Measurements from ENCODE around the gene CHID1.

The CHID1 gene

DNA sequence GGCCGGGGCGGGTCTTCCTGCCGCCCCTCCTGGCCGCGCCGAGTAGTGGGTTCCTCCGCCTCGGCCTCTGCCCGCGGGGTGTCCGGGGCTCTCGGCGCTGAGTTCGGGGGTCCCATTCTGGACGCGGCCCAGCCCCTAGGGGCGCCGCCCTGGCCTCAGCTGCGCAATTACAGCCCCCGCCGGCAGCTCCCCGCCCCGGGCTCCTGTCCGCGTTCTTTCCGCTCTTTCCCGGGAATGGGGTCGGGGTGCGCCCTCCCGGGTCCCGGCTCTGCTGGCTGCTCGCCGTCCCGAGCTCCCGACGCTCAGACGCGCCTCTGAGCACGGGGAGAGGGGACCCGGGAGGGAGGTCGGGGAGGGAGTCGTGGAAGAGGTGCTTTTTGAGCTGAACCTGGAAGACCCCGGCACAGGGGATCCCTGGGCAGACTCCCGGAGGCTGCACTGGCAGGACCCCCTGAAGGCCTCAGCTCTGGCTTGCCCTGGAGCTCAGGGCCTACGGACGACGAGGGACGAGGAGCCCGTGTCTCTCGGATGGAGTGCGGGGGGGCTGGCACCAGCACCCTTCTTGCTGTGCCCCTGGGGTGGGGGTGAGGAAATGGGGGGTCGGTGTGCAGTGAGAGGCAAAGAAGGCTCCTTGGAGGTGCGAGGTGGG lies 67.4 kb downstream of the CHID1 start:
- H3K4me3 ChIP-seq (ENCODE audit: low read depth, low read length): peak overlapping the region; percentile 96
- no peak for DNase-seq (ENCODE audit: low read depth)
- no peak for TF ChIP-seq CTCF (IDR thresholded peaks at IDR 0.05; ENCODE audit: control insufficient read depth, extremely low read depth, insufficient read depth)

DNA sequence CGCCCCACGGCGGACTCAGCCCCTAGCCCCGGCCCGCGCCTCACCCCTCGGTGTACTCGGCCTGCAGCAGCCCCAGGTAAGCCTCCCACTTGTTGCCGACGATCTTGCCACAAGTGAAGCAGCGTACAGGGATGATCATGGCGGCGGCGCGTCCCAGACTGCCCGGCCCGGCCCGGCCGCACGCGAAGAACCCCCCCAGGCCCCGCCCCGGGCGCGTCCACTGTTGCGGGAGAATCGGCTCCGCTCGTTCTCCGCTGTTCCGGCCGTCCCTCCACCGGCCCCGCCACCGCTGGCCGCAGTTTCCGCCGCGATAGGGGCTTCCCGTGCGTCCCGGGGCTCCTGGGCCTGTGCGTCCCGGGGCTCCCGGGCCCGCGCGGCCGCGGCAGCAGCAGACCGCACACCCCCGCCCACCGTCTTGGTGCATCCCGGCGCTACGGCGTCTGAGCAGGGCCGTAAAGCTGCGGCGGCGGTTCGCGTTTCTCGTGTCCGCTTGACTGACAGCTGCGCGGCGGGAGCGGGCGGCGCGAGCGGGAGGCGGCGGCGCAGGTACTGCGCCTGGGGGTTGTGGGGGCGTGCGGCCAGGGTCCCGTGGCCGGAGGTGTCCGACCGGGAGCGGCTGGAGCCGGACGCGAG lies 68.1 kb downstream of the CHID1 start, which contains the start of the genes POLR2L and TSPAN4:
POLR2L (minus strand) TSS at position 160 of the 633 bp plus-strand sequence; CDS start at position 139, 21 bp downstream.
TSPAN4 (plus strand) TSS at position 483 of the 633 bp plus-strand sequence. CDS start 7,453 bp downstream, outside the sequence.
- no peak for DNase-seq (ENCODE audit: low read depth)
- peak within 1 kb of the TSS; percentile 96 for H3K4me3 ChIP-seq (ENCODE audit: low read depth, low read length)
- TF ChIP-seq CTCF (IDR thresholded peaks at IDR 0.05; ENCODE audit: control insufficient read depth, extremely low read depth, insufficient read depth): 0 out of 2 replicates have a peak, but pooled peaks have one; percentile 1

DNA sequence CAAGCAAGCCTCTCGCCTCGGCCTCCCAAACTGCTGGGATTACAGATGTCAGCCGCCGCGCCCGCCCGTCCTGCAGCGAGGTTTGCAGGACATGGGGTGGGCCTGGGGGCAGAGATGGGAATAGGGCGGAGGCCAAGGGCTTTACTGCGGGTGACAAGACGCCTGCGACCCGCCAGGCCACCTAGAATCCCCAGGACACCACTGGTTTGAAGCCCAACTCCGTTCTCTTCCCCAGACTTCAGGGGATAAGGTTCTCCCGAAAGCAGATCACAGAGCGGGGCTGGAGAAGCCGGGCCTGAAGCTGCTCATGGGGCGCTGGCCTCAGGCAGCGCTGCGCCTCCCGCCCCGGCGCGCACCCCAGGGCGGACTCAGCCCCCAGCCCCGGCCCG lies 68.6 kb downstream of the CHID1 start:
- DNase-seq (ENCODE audit: low read depth): no peak
- H3K4me3 ChIP-seq (ENCODE audit: low read depth, low read length): peak overlapping the region; percentile 96
- TF ChIP-seq CTCF (IDR thresholded peaks at IDR 0.05; ENCODE audit: control insufficient read depth, extremely low read depth, insufficient read depth): no peak

- H3K4me3 ChIP-seq (ENCODE audit: low read depth, low read length): peak overlapping the region; percentile 96
- DNase-seq (ENCODE audit: low read depth): no peak
These were observed 70.6 kb downstream of the CHID1 start for GRCh38 chr11:839875-840617.

DNA sequence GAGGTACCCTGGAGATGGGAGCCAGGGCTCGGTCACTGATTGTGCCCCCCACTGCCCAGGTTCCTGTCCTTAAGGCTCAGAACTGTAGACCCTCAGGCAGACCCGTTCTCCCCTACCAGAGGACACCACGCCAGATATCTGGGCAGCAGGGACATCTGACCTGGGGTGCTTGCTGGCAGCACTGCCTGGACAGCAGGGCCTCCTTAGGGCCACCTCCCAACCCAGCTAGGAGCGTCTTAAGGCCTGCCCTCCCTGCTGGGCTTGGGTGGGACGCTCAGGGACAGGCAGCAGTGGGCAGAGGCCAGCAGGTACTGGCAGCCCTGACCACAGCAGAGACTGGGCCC lies 71.4 kb downstream of the CHID1 start:
- no peak for DNase-seq (ENCODE audit: low read depth)
- TF ChIP-seq CTCF (IDR thresholded peaks at IDR 0.05; ENCODE audit: control insufficient read depth, extremely low read depth, insufficient read depth): no peak
- no peak overlapping the region for H3K4me3 ChIP-seq (ENCODE audit: low read depth, low read length)

More at GRCh38 chr11:839875-840617, 70.6 kb downstream of the CHID1 start:
- TF ChIP-seq CTCF (IDR thresholded peaks at IDR 0.05; ENCODE audit: control insufficient read depth, extremely low read depth, insufficient read depth): peak; percentile 19

DNA sequence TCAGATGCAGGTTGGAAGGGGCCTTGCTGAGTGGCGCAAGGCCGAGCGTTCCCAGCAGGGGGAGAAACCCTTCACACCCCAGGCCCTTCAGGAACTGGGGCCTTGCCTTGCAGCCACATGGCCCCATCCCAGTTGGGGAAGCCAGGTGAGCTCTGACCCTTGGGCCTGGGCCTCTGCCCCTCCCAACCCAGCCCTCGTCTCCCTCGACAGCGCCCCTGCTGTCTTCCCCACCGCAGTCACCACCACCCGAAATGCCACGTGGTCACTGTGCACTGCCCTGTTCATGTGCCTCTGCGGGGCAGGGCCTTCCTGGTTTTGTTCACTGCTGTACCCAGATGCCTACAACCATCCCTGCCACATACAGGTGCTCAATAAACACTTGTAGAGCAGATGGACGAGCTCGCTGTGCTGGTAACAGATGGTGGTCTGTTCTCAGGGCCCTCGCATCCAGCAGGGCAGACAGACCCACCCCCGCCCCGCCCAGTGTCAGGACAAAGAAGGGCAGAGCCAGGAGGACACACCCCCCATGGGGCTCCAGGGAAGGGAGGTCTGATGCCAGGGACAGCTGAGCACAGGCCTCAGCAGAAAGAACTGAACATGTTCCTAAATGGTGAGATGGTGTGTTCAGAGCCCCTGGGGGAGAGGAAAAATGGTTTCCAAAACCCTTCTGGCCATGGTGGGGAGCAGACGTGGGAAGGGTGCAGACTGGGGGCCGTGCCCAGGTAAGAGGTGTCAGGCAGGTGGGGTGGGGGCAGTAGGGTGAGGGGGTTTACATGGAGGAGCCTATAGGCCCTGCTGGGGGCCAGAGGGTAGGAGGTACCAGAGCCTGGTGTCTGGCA lies 72.0 kb downstream of the CHID1 start:
- no peak overlapping the region for H3K4me3 ChIP-seq (ENCODE audit: low read depth, low read length)
- no peak for DNase-seq (ENCODE audit: low read depth)
- TF ChIP-seq CTCF (IDR thresholded peaks at IDR 0.05; ENCODE audit: control insufficient read depth, extremely low read depth, insufficient read depth): no peak

Data from LNCaP clone FGC (cell line).